ENCODE measurements around the gene ATP6V0A4. TPM values are rescaled to one million over a fixed set of nuclear protein-coding genes. Genes with fewer than 3 reads are reported as not detected.

Gene ATP6V0A4
- total and polyA plus RNA-seq, 2 of the 13 experiments (the other 11 are each of a cell fraction or from before 2014, with no cell fraction given), result 0.24 to 0.25 TPM

DNA sequence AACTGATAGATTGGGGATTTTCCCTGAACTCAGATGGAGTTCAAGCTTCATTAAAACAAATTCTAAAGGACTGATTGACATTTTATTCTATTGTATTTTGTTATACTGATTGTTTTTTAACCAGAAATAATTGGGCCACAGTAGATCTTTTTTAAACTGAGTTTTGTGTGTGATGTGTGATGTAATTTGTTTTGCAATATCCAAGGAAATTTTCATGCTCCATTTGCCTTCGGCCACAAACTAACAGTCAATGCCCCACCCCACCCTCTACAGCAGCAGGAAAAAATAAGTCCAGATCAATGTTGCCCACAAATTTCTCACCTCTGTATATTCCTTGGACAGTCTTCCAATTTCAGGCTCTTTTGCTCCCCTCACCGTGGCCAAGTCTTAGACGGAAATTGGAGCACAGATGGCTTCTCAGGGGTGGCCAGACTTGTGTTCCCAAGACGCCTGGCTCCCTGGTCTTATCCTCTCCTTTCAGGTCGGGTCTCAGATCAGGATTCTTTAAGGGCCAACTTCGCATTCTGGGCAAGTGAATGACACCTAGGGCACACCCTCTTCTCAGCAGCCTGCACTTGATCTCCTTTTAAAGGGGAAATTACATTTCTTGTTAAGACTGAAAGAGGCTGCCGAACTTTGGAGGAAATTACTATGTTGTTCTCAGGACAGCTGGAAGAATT, 97.0 kb downstream of the ATP6V0A4 start, which contains the start of gene SVOPL:
Gene SVOPL, minus strand, starts transcription at position 506 of the 680 bp plus-strand sequence. CDS start 22,317 bp downstream, outside the sequence.
- TF ChIP-seq HDAC2 (CRISPR knock-in tag; IDR thresholded peaks at IDR 0.05), result no peak
- ChIA-PET POLR2A (no interaction called here), CTCF (ENCODE audit: low intra/inter-chr PET ratio, low total read pairs) (no interaction called here)
- ATAC-seq (no peak), FAIRE-seq (no peak), DNase-seq (ENCODE audit: low spot score) (no peak)
- in situ Hi-C loops (cut with HindIII; ENCODE audit: extremely low pct_ligation_motif_present, low pct_unique_long_range_greater_than_20kb), result no loop called here
- Histone ChIP-seq H4K20me1 (ENCODE audit: insufficient read depth, low read length) (no peaks in the 10 kb centered on the region), H3K79me2 (ENCODE audit: insufficient read depth, low read length) (no peaks in the 10 kb centered on the region), H3K9me3 (ENCODE audit: low read length) (no peaks in the 10 kb centered on the region), H2AFZ (ENCODE audit: low read length) (no peak within 1 kb of the TSS), H3K4me1 (ENCODE audit: insufficient read depth, low read length) (no peaks in the 10 kb centered on the region), H3K9ac (ENCODE audit: insufficient read depth, low read depth, low read length) (no peak within 1 kb of the TSS), H3K4me2 (ENCODE audit: low read depth, low read length) (no peak within 1 kb of the TSS), H3K36me3 (replicated peaks in 1 of 2; ENCODE audit: control insufficient read depth in 1 of 2, insufficient read depth in 2 of 2, low read length in 2 of 2) (no peaks in the 10 kb centered on the region), H3K4me3 (replicated peaks in 1 of 3; ENCODE audit: insufficient read depth in 1 of 3, low read depth in 2 of 3, low read length in 3 of 3) (no peak within 1 kb of the TSS), H3K27me3 (ENCODE audit: control insufficient read depth in 1 of 2, insufficient read depth in 2 of 2, low read length in 2 of 2) (peaks cover 3 to 20% of the 10 kb centered on the region in 2 experiments; a peak in 4 of 5 replicates), H3K27ac (ENCODE audit: extremely low read length, insufficient read depth, low read length) (no peak within 1 kb of the TSS)
- WGBS (ENCODE audit: low lambda C conversion rate), result 5% methylated on average over 7 of the region's 7 CpGs
- intact Hi-C loops (cut with micrococcal nuclease; ENCODE audit: unreplicated experiment), result no loop called here
- no TSS peak for BruUV-seq (replicated peaks)

DNA sequence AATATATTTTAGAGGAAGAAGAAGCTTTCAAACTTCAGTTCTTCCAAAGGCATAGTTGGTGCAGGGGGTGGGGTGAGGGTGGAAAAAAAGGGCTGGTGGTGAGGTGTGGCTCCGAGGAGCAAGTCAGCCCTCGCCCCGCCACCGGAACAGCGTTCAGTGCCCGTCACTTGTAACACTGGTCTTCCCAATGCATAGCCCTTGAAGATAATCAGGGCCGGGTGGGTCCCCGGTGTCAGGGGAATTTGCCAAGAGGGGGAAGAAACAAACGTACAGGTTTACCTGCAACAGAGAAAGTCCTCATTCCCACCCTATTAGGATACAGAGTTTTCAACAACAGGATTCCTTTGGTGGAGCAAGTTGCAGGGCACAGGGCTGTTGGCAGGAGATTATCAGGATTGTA, 98.3 kb downstream of the ATP6V0A4 start:
- Histone ChIP-seq H3K27ac (ENCODE audit: extremely low read length, insufficient read depth, low read length) (no peak overlapping the region), H2AFZ (ENCODE audit: low read length) (no peak overlapping the region), H3K4me2 (ENCODE audit: low read depth, low read length) (no peak overlapping the region), H4K20me1 (ENCODE audit: insufficient read depth, low read length) (no peaks in the 10 kb centered on the region), H3K27me3 (ENCODE audit: control insufficient read depth in 1 of 2, insufficient read depth in 2 of 2, low read length in 2 of 2) (peaks cover 3 to 16% of the 10 kb centered on the region in 2 experiments; a peak in 3 of 5 replicates), H3K36me3 (replicated peaks in 1 of 2; ENCODE audit: control insufficient read depth in 1 of 2, insufficient read depth in 2 of 2, low read length in 2 of 2) (no peaks in the 10 kb centered on the region), H3K4me1 (ENCODE audit: insufficient read depth, low read length) (no peaks in the 10 kb centered on the region), H3K4me3 (replicated peaks in 1 of 3; ENCODE audit: insufficient read depth in 1 of 3, low read depth in 2 of 3, low read length in 3 of 3) (no peak overlapping the region), H3K9ac (ENCODE audit: insufficient read depth, low read depth, low read length) (no peak overlapping the region), H3K79me2 (ENCODE audit: insufficient read depth, low read length) (no peaks in the 10 kb centered on the region), H3K9me3 (ENCODE audit: low read length) (no peaks in the 10 kb centered on the region)
- POLR2A ChIA-PET, result no interaction called here
- in situ Hi-C loops (cut with HindIII; ENCODE audit: extremely low pct_ligation_motif_present, low pct_unique_long_range_greater_than_20kb) (no loop called here), intact Hi-C loops (cut with micrococcal nuclease; ENCODE audit: unreplicated experiment) (no loop called here)
- TF ChIP-seq PHF21A (CRISPR knock-in tag; IDR thresholded peaks at IDR 0.05), result no peak
- no peak for TF ChIP-seq SOX6 (IDR thresholded peaks at IDR 0.05)
- no peak for TF ChIP-seq SOX6 (CRISPR knock-in tag; IDR thresholded peaks at IDR 0.05)
- no peak for TF ChIP-seq ZNF713 (CRISPR knock-in tag; IDR thresholded peaks at IDR 0.05)
- TF ChIP-seq, protein P1, sequence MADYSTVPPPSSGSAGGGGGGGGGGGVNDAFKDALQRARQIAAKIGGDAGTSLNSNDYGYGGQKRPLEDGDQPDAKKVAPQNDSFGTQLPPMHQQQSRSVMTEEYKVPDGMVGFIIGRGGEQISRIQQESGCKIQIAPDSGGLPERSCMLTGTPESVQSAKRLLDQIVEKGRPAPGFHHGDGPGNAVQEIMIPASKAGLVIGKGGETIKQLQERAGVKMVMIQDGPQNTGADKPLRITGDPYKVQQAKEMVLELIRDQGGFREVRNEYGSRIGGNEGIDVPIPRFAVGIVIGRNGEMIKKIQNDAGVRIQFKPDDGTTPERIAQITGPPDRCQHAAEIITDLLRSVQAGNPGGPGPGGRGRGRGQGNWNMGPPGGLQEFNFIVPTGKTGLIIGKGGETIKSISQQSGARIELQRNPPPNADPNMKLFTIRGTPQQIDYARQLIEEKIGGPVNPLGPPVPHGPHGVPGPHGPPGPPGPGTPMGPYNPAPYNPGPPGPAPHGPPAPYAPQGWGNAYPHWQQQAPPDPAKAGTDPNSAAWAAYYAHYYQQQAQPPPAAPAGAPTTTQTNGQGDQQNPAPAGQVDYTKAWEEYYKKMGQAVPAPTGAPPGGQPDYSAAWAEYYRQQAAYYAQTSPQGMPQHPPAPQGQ (CRISPR knock-in tag; IDR thresholded peaks at IDR 0.05; ENCODE audit: borderline replicate concordance), result no peak
- no peak for TF ChIP-seq ZNF549 (CRISPR knock-in tag; IDR thresholded peaks at IDR 0.05)
- no peak for TF ChIP-seq MAFK (conservative IDR thresholded peaks at IDR 0.05 in 1 of 2, IDR thresholded peaks at IDR 0.05 in 1 of 2; ENCODE audit: low read length in 2 of 2)
- CTCF ChIA-PET (ENCODE audit: low intra/inter-chr PET ratio, low total read pairs), result no interaction called here
- no TSS peak for BruUV-seq (replicated peaks)
- no peak for DNase-seq (ENCODE audit: low spot score)
- WGBS (ENCODE audit: low lambda C conversion rate), result 36% methylated on average over 9 of the region's 9 CpGs
- ATAC-seq, result no peak
- FAIRE-seq, result no peak

Measured in HepG2 (cell line).